ENCODE data around the gene TRPM2. TPM values are rescaled to one million over a fixed set of nuclear protein-coding genes. Genes with fewer than 3 reads are reported as not detected.

TRPM2 gene
- total RNA-seq, 4 donors from 2014 or later: 1.0 to 3.3 (median 3.1) TPM

DNA sequence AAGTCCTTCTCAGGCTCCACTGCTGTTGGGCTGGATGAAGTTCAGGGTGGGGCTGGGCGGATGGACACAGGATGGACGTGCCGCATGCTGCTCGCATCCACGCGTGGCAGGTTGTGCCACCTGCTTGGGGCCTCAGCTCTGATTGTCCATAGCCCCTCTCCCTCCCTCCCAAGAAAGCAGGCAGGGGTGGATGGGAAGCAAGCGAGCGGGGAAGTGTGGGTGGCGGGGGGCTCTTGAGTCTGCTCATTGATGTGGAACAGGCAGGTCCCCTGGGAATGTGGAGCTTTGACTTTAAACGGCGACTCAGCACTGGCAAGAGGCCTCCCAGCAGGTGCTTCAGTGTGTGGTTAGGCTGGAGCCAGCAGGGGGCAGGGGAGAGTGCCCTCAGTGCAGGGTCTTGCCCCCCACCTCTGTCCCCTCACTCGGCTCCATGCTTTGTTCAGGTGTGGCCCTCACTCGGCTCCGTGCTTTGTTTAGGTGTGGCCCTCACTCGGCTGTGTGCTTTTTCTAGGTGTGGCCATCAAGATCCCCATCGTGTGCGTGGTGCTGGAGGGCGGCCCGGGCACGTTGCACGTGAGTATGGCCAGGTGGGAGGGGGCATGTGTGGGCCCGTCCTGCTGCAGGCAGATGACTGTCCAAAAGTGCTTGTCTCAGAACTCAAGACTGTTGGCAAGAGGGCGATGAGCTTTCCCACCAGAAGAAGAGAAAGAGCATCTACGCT, 23.9 kb downstream of the TRPM2 start:
- peaks cover 84% of the 10 kb centered on the region for H3K27me3 ChIP-seq
- no peak overlapping the region for H3K4me3 ChIP-seq
- no peak for ATAC-seq
- TF ChIP-seq EP300 (IDR thresholded peaks at IDR 0.05) (no peak), POLR2AphosphoS5 (IDR thresholded peaks at IDR 0.05) (no peak), POLR2A (IDR thresholded peaks at IDR 0.05) (no peak)
- TF ChIP-seq, protein P1, sequence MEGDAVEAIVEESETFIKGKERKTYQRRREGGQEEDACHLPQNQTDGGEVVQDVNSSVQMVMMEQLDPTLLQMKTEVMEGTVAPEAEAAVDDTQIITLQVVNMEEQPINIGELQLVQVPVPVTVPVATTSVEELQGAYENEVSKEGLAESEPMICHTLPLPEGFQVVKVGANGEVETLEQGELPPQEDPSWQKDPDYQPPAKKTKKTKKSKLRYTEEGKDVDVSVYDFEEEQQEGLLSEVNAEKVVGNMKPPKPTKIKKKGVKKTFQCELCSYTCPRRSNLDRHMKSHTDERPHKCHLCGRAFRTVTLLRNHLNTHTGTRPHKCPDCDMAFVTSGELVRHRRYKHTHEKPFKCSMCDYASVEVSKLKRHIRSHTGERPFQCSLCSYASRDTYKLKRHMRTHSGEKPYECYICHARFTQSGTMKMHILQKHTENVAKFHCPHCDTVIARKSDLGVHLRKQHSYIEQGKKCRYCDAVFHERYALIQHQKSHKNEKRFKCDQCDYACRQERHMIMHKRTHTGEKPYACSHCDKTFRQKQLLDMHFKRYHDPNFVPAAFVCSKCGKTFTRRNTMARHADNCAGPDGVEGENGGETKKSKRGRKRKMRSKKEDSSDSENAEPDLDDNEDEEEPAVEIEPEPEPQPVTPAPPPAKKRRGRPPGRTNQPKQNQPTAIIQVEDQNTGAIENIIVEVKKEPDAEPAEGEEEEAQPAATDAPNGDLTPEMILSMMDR (IDR thresholded peaks at IDR 0.05): no peak
- H3K9me3 ChIP-seq: peaks cover 0 to under 1% (median 0%) of the 10 kb centered on the region in 3 donors
- no peaks in the 10 kb centered on the region for H3K4me1 ChIP-seq
- no peak overlapping the region for H3K27ac ChIP-seq
- no peaks in the 10 kb centered on the region for H3K36me3 ChIP-seq
- 75 to 80% methylated on average over 2 to 6 of the region's 24 CpGs for WGBS, 2 donors (ENCODE audit: low coverage in 1 of 2)

DNA sequence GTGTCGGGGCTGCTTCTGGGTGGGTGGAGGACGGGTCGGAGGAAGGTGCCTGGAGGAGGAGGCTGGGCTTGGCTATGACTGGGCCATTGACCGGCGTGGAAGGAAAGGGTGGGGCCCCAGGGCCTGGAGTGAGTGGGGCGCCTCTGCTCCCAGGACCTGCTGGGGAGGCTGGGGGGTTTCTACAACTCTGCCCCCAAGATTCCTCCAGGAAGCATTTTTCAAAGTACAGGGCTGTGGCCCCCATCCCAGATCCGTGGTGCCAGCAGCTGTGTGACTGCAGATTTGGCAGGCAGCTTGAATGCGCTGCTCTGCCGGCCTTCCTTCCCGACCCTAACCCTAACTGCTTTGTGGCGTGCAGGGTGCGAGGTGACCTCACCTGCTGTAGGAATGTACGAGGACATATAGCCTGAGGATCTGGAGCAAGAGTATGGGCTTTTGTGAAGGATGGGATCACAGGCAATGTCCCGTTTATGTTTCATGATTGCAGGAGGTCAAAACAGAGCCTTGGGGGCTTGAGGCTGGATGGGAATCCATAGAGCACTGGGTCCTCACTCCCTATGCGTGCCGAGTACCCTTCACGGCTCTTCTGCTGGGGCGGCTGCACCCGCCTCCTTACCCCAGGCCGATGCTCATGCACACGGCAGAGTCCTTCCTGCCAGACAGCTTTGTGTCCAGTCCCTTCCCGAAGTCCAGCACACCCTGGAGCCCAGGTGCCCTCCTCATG, 24.7 kb downstream of the TRPM2 start:
- TF ChIP-seq POLR2AphosphoS5 (IDR thresholded peaks at IDR 0.05) (no peak), EP300 (IDR thresholded peaks at IDR 0.05) (no peak), POLR2A (IDR thresholded peaks at IDR 0.05) (no peak)
- TF ChIP-seq, protein P1 (IDR thresholded peaks at IDR 0.05): no peak
- WGBS, 2 donors (ENCODE audit: low coverage in 1 of 2): 51 to 67% methylated on average over 9 to 12 of the region's 22 CpGs
- no peak overlapping the region for H3K27ac ChIP-seq
- H3K27me3 ChIP-seq: peaks cover 78% of the 10 kb centered on the region
- no peak overlapping the region for H3K4me3 ChIP-seq
- no peaks in the 10 kb centered on the region for H3K36me3 ChIP-seq
- peaks cover 0 to 5% (median 0%) of the 10 kb centered on the region in 3 donors for H3K9me3 ChIP-seq
- ATAC-seq: no peak
- H3K4me1 ChIP-seq: no peaks in the 10 kb centered on the region

DNA sequence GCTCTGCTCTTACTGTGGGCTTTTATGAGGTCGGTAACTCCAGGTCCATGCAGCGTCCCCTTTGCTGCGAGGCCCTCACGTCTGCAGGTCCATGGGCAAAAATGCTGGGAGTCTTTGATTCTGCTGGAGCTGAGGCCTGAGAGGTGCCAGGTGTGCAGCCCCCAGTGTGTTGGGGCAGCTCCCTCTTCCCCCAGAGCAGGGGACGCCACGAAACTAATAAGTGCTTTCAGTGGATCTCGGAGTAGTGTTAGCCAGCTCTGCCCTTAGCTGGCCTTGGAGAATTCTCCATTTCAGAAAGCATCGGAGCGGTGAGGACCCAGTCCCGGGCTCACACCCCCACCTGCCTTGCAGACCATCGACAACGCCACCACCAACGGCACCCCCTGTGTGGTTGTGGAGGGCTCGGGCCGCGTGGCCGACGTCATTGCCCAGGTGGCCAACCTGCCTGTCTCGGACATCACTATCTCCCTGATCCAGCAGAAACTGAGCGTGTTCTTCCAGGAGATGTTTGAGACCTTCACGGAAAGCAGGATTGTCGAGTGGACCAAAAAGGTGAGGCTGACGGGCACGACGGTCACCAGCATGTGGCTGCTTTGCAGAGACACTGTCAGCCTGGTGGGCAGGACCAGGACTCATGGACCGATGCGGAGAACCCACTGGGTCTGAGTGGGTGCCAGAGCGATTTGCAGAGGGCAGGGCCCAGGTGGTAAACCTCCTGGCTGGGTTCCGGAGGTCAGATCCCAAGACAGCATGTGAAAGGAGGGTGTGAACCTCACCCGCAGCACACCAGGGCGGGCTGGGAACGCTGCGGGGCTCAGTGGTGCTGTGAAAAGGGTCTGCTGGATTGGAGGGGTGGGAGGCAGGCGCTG, 25.5 kb downstream of the TRPM2 start:
- Histone ChIP-seq H3K4me1 (no peaks in the 10 kb centered on the region), H3K9me3 (peaks cover 0 to 7% (median 0%) of the 10 kb centered on the region in 3 donors), H3K27ac (no peak overlapping the region), H3K4me3 (no peak overlapping the region), H3K27me3 (peaks cover 74% of the 10 kb centered on the region), H3K36me3 (no peaks in the 10 kb centered on the region)
- no peak for ATAC-seq
- TF ChIP-seq, protein P1 (IDR thresholded peaks at IDR 0.05): no peak
- no peak for TF ChIP-seq POLR2A (IDR thresholded peaks at IDR 0.05)
- TF ChIP-seq POLR2AphosphoS5 (IDR thresholded peaks at IDR 0.05): no peak
- TF ChIP-seq EP300 (IDR thresholded peaks at IDR 0.05): no peak
- WGBS, 2 donors (ENCODE audit: low coverage in 1 of 2): 60 to 95% methylated on average over 1 to 7 of the region's 34 CpGs

- Histone ChIP-seq H3K36me3 (no peaks in the 10 kb centered on the region), H3K4me3 (no peak overlapping the region), H3K27me3 (peaks cover 68% of the 10 kb centered on the region), H3K27ac (no peak overlapping the region), H3K4me1 (no peaks in the 10 kb centered on the region), H3K9me3 (peaks cover 0 to 13% (median 0%) of the 10 kb centered on the region in 3 donors)
- ATAC-seq: no peak
- WGBS, 2 donors (ENCODE audit: low coverage in 1 of 2): 90% methylated on average over 3 of the region's 5 CpGs; no CpG with 5 or more reads in 1 of the 2 donors
- TF ChIP-seq POLR2A (IDR thresholded peaks at IDR 0.05) (no peak), EP300 (IDR thresholded peaks at IDR 0.05) (no peak), POLR2AphosphoS5 (IDR thresholded peaks at IDR 0.05) (no peak)
- TF ChIP-seq, protein P1 (IDR thresholded peaks at IDR 0.05): no peak
Observed at GRCh38 chr21:44379515-44379848, 26.1 kb downstream of the TRPM2 start.
